H1 (cell line): ENCODE results near the gene CDH16.

Experiments
- ASH2L ChIP-seq: fragments of 200-600, 300-600 bp; sonication (generic); IDR thresholded peaks from one replicate; pipeline ENCODE4 v1.7.1; 2017; ENCODE audit warnings: low read length
- CHD2 ChIP-seq: IDR thresholded peaks from 2 replicates; pipeline ENCODE4 v1.6.1; 2012; ENCODE audit warnings: low read length, improper control_type of control experiment
- EZH2 ChIP-seq: fragments of 200-600 bp; sonication (generic); IDR thresholded peaks from 2 replicates; pipeline ENCODE4 v1.7.1; 2012; ENCODE audit warnings: low read depth, mild to moderate bottlenecking, moderate library complexity, low read length, inconsistent platforms; ENCODE audit not compliant: severe bottlenecking
- FOSL1 ChIP-seq: IDR thresholded peaks from 2 replicates; pipeline ENCODE4 v1.6.1; 2011; ENCODE audit warnings: mild to moderate bottlenecking, low read depth, low read length, moderate library complexity; ENCODE audit not compliant: insufficient read depth
- HDAC6 ChIP-seq: IDR thresholded peaks from one replicate; pipeline ENCODE4 v1.7.1; 2012; ENCODE audit warnings: low read depth, mild to moderate bottlenecking, inconsistent platforms, low read length, moderate library complexity
- MAFK ChIP-seq: IDR thresholded peaks from 2 replicates; pipeline ENCODE4 v1.6.1; 2012; ENCODE audit warnings: low read depth, mild to moderate bottlenecking, improper control_type of control experiment, low read length
- POLR2A ChIP-seq, 2 experiments: IDR thresholded peaks; 1 replicate in 1 of 2; 2 replicates in 1 of 2; pipeline ENCODE4 v1.6.1; 2011; ENCODE audit warnings: low read depth in 2 of 2, low read length in 2 of 2, mild to moderate bottlenecking in 2 of 2; ENCODE audit errors: control extremely low read depth in 1 of 2
- RFX5 ChIP-seq: IDR thresholded peaks from 2 replicates; pipeline ENCODE4 v1.6.1; 2011; ENCODE audit warnings: low read depth, low read length, improper control_type of control experiment, borderline replicate concordance
- SIN3A ChIP-seq, 2 experiments: IDR thresholded peaks in 1 of 2; conservative IDR thresholded peaks in 1 of 2; 2 replicates each; pipeline ENCODE4 v1.6.1; 2011 to 2012; ENCODE audit warnings: low read length in 2 of 2, improper control_type of control experiment in 1 of 2, low read depth in 1 of 2, mild to moderate bottlenecking in 1 of 2
- SUZ12 ChIP-seq: fragments of 200-600 bp; sonication (generic); IDR thresholded peaks from 2 replicates; pipeline ENCODE4 v1.6.1; 2012; ENCODE audit warnings: mild to moderate bottlenecking, inconsistent platforms, low read length, moderate library complexity, mixed read lengths
- TBP ChIP-seq: IDR thresholded peaks from 2 replicates; pipeline ENCODE4 v1.6.1; 2011; ENCODE audit warnings: low read depth, low read length, improper control_type of control experiment
- ZNF274 ChIP-seq: IDR thresholded peaks from 2 replicates; pipeline ENCODE4 v1.7.0; 2012; ENCODE audit warnings: low read length, borderline replicate concordance; ENCODE audit errors: extremely low read depth
- TF ChIP-seq, protein P1 (sequence below), 3 experiments: IDR thresholded peaks; 1 replicate in 2 of 3; 2 replicates in 1 of 3; pipeline versions ENCODE4 v1.5.1 to v1.6.1; 2011; ENCODE audit warnings: low read length in 3 of 3, mild to moderate bottlenecking in 3 of 3, inconsistent platforms in 2 of 3, low read depth in 1 of 3, moderate library complexity in 1 of 3; ENCODE audit not compliant: insufficient read depth in 1 of 3; ENCODE audit errors: control extremely low read depth in 1 of 3

DNA sequence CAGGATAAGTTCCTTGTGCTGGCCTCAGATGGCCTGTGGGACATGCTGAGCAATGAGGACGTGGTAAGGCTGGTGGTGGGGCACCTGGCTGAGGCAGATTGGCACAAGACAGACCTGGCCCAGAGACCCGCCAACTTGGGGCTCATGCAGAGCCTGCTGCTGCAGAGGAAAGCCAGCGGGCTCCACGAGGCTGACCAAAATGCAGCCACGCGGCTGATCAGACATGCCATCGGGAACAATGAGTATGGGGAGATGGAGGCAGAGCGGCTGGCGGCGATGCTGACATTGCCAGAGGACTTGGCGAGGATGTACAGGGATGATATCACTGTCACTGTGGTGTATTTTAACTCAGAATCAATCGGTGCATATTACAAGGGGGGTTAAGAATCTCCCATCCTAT, 33.2 kb downstream of the CDH16 start:
- TF ChIP-seq HDAC6, result no peak
- TF ChIP-seq, protein P1, sequence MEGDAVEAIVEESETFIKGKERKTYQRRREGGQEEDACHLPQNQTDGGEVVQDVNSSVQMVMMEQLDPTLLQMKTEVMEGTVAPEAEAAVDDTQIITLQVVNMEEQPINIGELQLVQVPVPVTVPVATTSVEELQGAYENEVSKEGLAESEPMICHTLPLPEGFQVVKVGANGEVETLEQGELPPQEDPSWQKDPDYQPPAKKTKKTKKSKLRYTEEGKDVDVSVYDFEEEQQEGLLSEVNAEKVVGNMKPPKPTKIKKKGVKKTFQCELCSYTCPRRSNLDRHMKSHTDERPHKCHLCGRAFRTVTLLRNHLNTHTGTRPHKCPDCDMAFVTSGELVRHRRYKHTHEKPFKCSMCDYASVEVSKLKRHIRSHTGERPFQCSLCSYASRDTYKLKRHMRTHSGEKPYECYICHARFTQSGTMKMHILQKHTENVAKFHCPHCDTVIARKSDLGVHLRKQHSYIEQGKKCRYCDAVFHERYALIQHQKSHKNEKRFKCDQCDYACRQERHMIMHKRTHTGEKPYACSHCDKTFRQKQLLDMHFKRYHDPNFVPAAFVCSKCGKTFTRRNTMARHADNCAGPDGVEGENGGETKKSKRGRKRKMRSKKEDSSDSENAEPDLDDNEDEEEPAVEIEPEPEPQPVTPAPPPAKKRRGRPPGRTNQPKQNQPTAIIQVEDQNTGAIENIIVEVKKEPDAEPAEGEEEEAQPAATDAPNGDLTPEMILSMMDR (IDR thresholded peaks at IDR 0.05; ENCODE audit: control extremely low read depth in 1 of 3, insufficient read depth in 1 of 3, low read depth in 1 of 3, low read length in 3 of 3), result no peak
- TF ChIP-seq RFX5, result no peak
- no peak for TF ChIP-seq CHD2
- no peak for TF ChIP-seq TBP
- no peak for TF ChIP-seq SIN3A (conservative IDR thresholded peaks at IDR 0.05 in 1 of 2, IDR thresholded peaks at IDR 0.05 in 1 of 2; ENCODE audit: low read depth in 1 of 2, low read length in 2 of 2)
- TF ChIP-seq ZNF274, result no peak
- no peak for TF ChIP-seq FOSL1
- TF ChIP-seq ASH2L, result no peak
- no peak for TF ChIP-seq POLR2A (IDR thresholded peaks at IDR 0.05; ENCODE audit: control extremely low read depth in 1 of 2, low read depth in 2 of 2, low read length in 2 of 2)
- TF ChIP-seq MAFK, result no peak
- no peak for TF ChIP-seq EZH2
- no peak for TF ChIP-seq SUZ12
